ENCODE data around the gene COL5A1. TPM values are rescaled to one million over a fixed set of nuclear protein-coding genes. Genes with fewer than 3 reads are reported as not detected.

The COL5A1 gene
- polyA plus RNA-seq, 1 donor (not counting 4 experiments of a cell fraction or from before 2014, with no cell fraction given) = 3.1 TPM

DNA sequence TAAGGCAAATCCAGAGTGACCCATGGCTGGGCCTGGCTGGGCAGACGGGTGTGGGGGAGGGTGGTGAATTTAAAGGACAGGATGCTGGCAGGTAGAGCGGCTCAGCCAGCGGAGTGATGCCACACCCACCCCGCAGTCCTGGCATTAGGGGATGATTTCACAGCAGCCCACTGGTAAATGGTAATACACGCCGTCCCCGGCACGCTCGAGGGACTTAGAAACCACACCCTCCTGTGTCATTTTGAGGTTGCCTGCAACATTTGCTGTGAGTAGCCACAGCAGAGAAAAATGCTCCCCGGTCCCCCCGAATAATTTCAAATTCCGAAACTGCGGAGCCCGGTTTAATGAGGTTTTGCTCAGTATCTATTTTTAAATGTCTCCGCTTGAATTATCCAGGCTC is 167.7 kb downstream of the COL5A1 start:
- TF ChIP-seq, protein P1, sequence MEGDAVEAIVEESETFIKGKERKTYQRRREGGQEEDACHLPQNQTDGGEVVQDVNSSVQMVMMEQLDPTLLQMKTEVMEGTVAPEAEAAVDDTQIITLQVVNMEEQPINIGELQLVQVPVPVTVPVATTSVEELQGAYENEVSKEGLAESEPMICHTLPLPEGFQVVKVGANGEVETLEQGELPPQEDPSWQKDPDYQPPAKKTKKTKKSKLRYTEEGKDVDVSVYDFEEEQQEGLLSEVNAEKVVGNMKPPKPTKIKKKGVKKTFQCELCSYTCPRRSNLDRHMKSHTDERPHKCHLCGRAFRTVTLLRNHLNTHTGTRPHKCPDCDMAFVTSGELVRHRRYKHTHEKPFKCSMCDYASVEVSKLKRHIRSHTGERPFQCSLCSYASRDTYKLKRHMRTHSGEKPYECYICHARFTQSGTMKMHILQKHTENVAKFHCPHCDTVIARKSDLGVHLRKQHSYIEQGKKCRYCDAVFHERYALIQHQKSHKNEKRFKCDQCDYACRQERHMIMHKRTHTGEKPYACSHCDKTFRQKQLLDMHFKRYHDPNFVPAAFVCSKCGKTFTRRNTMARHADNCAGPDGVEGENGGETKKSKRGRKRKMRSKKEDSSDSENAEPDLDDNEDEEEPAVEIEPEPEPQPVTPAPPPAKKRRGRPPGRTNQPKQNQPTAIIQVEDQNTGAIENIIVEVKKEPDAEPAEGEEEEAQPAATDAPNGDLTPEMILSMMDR (optimal IDR thresholded peaks at IDR 0.05 in 1 of 3, IDR thresholded peaks at IDR 0.05 in 1 of 3, conservative IDR thresholded peaks at IDR 0.05 in 1 of 3; ENCODE audit: extremely low read depth in 1 of 3, insufficient read depth in 2 of 3, low read length in 3 of 3) = no peak
- TF ChIP-seq EZH2 (IDR thresholded peaks at IDR 0.05; ENCODE audit: low read length) = no peak
- no peak overlapping the region for H3K27ac ChIP-seq (ENCODE audit: control insufficient read depth, insufficient read depth, low read length)
- no peaks in the 10 kb centered on the region for H4K20me1 ChIP-seq (ENCODE audit: control insufficient read depth, extremely low read depth, insufficient read depth, low read length)
- H3K9me1 ChIP-seq (ENCODE audit: control insufficient read depth, extremely low read depth, insufficient read depth, low read length) = no peaks in the 10 kb centered on the region
- no peak overlapping the region for H3K4me2 ChIP-seq (ENCODE audit: control insufficient read depth, extremely low read depth, insufficient read depth, low read depth, low read length)
- no peak overlapping the region for H3K9ac ChIP-seq (ENCODE audit: control insufficient read depth, extremely low read depth, insufficient read depth, low read length)
- dilution Hi-C loops (cut with MboI; ENCODE audit: extremely low pct_ligation_motif_present, low sequenced_read_pairs) = no loop called here
- no peak overlapping the region for H2AFZ ChIP-seq (ENCODE audit: control insufficient read depth, low read length)
- H3K27me3 ChIP-seq (ENCODE audit: control insufficient read depth, extremely low read depth, insufficient read depth, low read length) = no peaks in the 10 kb centered on the region
- FAIRE-seq (no peak), DNase-seq (ENCODE audit: low read depth, low spot score) (no peak)
- H3K79me2 ChIP-seq (ENCODE audit: control insufficient read depth, insufficient read depth, low read length) = no peaks in the 10 kb centered on the region
- H3K4me1 ChIP-seq (ENCODE audit: control insufficient read depth, extremely low read depth, insufficient read depth, low read length) = no peaks in the 10 kb centered on the region
- H3K36me3 ChIP-seq (ENCODE audit: control insufficient read depth in 2 of 2, extremely low read depth in 1 of 2, insufficient read depth in 2 of 2, low read length in 2 of 2) = no peaks in the 10 kb centered on the region
- no peak overlapping the region for H3K4me3 ChIP-seq (ENCODE audit: control insufficient read depth in 2 of 3, extremely low read depth in 1 of 3, insufficient read depth in 2 of 3, low read depth in 1 of 3, low read length in 3 of 3)
- H3K9me3 ChIP-seq (ENCODE audit: control insufficient read depth, low read depth, low read length) = no peaks in the 10 kb centered on the region

- dilution Hi-C loops (cut with MboI; ENCODE audit: extremely low pct_ligation_motif_present, low sequenced_read_pairs) = no loop called here
Measured at GRCh38 chr9:134809826-134810225, 168.2 kb downstream of the COL5A1 start.

More at GRCh38 chr9:134809826-134810225, 168.2 kb downstream of the COL5A1 start:
- H3K9ac ChIP-seq (ENCODE audit: control insufficient read depth, extremely low read depth, insufficient read depth, low read length) = no peak overlapping the region
- no peak overlapping the region for H2AFZ ChIP-seq (ENCODE audit: control insufficient read depth, low read length)
- FAIRE-seq (no peak), DNase-seq (ENCODE audit: low read depth, low spot score) (no peak)
- TF ChIP-seq, protein P1 (optimal IDR thresholded peaks at IDR 0.05 in 1 of 3, IDR thresholded peaks at IDR 0.05 in 1 of 3, conservative IDR thresholded peaks at IDR 0.05 in 1 of 3; ENCODE audit: extremely low read depth in 1 of 3, insufficient read depth in 2 of 3, low read length in 3 of 3) = no peak
- TF ChIP-seq EZH2 (IDR thresholded peaks at IDR 0.05; ENCODE audit: low read length) = no peak
- H3K36me3 ChIP-seq (ENCODE audit: control insufficient read depth in 2 of 2, extremely low read depth in 1 of 2, insufficient read depth in 2 of 2, low read length in 2 of 2) = no peaks in the 10 kb centered on the region
- no peaks in the 10 kb centered on the region for H4K20me1 ChIP-seq (ENCODE audit: control insufficient read depth, extremely low read depth, insufficient read depth, low read length)
- no peaks in the 10 kb centered on the region for H3K9me1 ChIP-seq (ENCODE audit: control insufficient read depth, extremely low read depth, insufficient read depth, low read length)
- no peaks in the 10 kb centered on the region for H3K27me3 ChIP-seq (ENCODE audit: control insufficient read depth, extremely low read depth, insufficient read depth, low read length)
- H3K4me1 ChIP-seq (ENCODE audit: control insufficient read depth, extremely low read depth, insufficient read depth, low read length) = no peaks in the 10 kb centered on the region
- no peak overlapping the region for H3K4me3 ChIP-seq (ENCODE audit: control insufficient read depth in 2 of 3, extremely low read depth in 1 of 3, insufficient read depth in 2 of 3, low read depth in 1 of 3, low read length in 3 of 3)
- no peaks in the 10 kb centered on the region for H3K79me2 ChIP-seq (ENCODE audit: control insufficient read depth, insufficient read depth, low read length)
- H3K27ac ChIP-seq (ENCODE audit: control insufficient read depth, insufficient read depth, low read length) = no peak overlapping the region
- H3K4me2 ChIP-seq (ENCODE audit: control insufficient read depth, extremely low read depth, insufficient read depth, low read depth, low read length) = no peak overlapping the region
- no peaks in the 10 kb centered on the region for H3K9me3 ChIP-seq (ENCODE audit: control insufficient read depth, low read depth, low read length)
